Effector CD4-positive, alpha-beta T cell (primary cell): ENCODE data around the gene CNTN5.
"Not testable (repeated sequence)": the region's sequence is repeated elsewhere in the genome, so short reads cannot be mapped to it uniquely, and the experiment has no call there.

ENCODE experiments used
- DNase-seq: peaks from one replicate; pipeline ENCODE4 v3.0.0-alpha.2; 2020

Gene CNTN5

GRCh38 chr11:99279266-99279665 is 258.5 kb downstream of the CNTN5 start:
- no peak for DNase-seq

GRCh38 chr11:99281331-99281730 is 260.6 kb downstream of the CNTN5 start:
- DNase-seq, result no peak

GRCh38 chr11:99297925-99298324 is 277.2 kb downstream of the CNTN5 start:
- not testable (repeated sequence) for DNase-seq

GRCh38 chr11:99307510-99308088 is 286.9 kb downstream of the CNTN5 start:
- no peak for DNase-seq

GRCh38 chr11:99311870-99312269 is 291.1 kb downstream of the CNTN5 start:
- no peak for DNase-seq

GRCh38 chr11:99316776-99317520 is 296.2 kb downstream of the CNTN5 start:
- DNase-seq, result no peak

GRCh38 chr11:99320769-99321290 is 300.1 kb downstream of the CNTN5 start:
- no peak for DNase-seq

GRCh38 chr11:99325847-99326246 is 305.1 kb downstream of the CNTN5 start:
- DNase-seq, result no peak

- no peak for DNase-seq
Measured at GRCh38 chr11:99327066-99327465, 306.3 kb downstream of the CNTN5 start.

- DNase-seq, result no peak
Measured at GRCh38 chr11:99327527-99327926, 306.8 kb downstream of the CNTN5 start.

GRCh38 chr11:99333621-99334020 is 312.9 kb downstream of the CNTN5 start:
- no peak for DNase-seq

GRCh38 chr11:99343117-99343516 is 322.4 kb downstream of the CNTN5 start:
- no peak for DNase-seq

GRCh38 chr11:99349151-99349673 is 328.5 kb downstream of the CNTN5 start:
- no peak for DNase-seq

GRCh38 chr11:99351624-99352023 is 330.9 kb downstream of the CNTN5 start:
- no peak for DNase-seq

- no peak for DNase-seq
Measured at GRCh38 chr11:99352642-99353041, 331.9 kb downstream of the CNTN5 start.

- DNase-seq, result no peak
Measured at GRCh38 chr11:99366546-99366945, 345.8 kb downstream of the CNTN5 start.

GRCh38 chr11:99368583-99368982 is 347.8 kb downstream of the CNTN5 start:
- no peak for DNase-seq

GRCh38 chr11:99370549-99371216 is 349.9 kb downstream of the CNTN5 start:
- no peak for DNase-seq

GRCh38 chr11:99371257-99371656 is 350.5 kb downstream of the CNTN5 start:
- DNase-seq, result no peak

- DNase-seq, result no peak
Measured at GRCh38 chr11:99376463-99376862, 355.7 kb downstream of the CNTN5 start.

GRCh38 chr11:99383648-99384245 is 363.0 kb downstream of the CNTN5 start:
- DNase-seq, result no peak

GRCh38 chr11:99391245-99391644 is 370.5 kb downstream of the CNTN5 start:
- DNase-seq, result no peak

GRCh38 chr11:99406345-99406744 is 385.6 kb downstream of the CNTN5 start:
- no peak for DNase-seq
